Esophagus squamous epithelium (tissue), 4 donors: Measurements from ENCODE around the gene BCL2A1.

Source experiments
- CTCF ChIP-seq, 6 experiments: fragments of 450-650 bp in 4 of 6; fragments of 200-600 bp in 2 of 6; sonication (generic) in 2 of 6; IDR thresholded peaks; one replicate each; pipeline ENCODE4 v1.5.1; 2016 to 2019; ENCODE audit warnings: antibody characterized with exemption in 6 of 6, mild to moderate bottlenecking in 4 of 6, moderate library complexity in 4 of 6
- POLR2A ChIP-seq, 4 donors: fragments of 450-650 bp; IDR thresholded peaks; one replicate each; pipeline ENCODE4 v1.6.1; 2017; ENCODE audit warnings: antibody characterized with exemption in 4 of 4, mild to moderate bottlenecking in 4 of 4, moderate library complexity in 3 of 4

GRCh38 chr15:79991826-79992225 lies 20.8 kb upstream of the BCL2A1 start:
- no peak for TF ChIP-seq POLR2A (IDR thresholded peaks at IDR 0.05)
- TF ChIP-seq CTCF (IDR thresholded peaks at IDR 0.05): no peak
